SKM-1 treated with dmso at 0.1 percent for 144 hours (cell line): ENCODE results near the gene PLXNA4.

Experiments
- DNase-seq: peaks from one replicate; lab custom pipeline; 2025; ENCODE audit not compliant: unreplicated experiment; lab: John Stamatoyannopoulos, UW

The PLXNA4 gene

GRCh38 chr7:132160611-132161532, 415.4 kb downstream of the PLXNA4 start:
- DNase-seq = no peak

- no peak for DNase-seq
Measured at GRCh38 chr7:132158841-132159240, 417.4 kb downstream of the PLXNA4 start.

GRCh38 chr7:132158166-132158565, 418.1 kb downstream of the PLXNA4 start:
- DNase-seq = no peak

- no peak for DNase-seq
Measured at GRCh38 chr7:132155715-132156114, 420.6 kb downstream of the PLXNA4 start.

- DNase-seq = no peak
Measured at GRCh38 chr7:132154695-132155471, 421.4 kb downstream of the PLXNA4 start.

GRCh38 chr7:132154248-132154647, 422.0 kb downstream of the PLXNA4 start:
- no peak for DNase-seq

- no peak for DNase-seq
Measured at GRCh38 chr7:132152131-132152889, 424.0 kb downstream of the PLXNA4 start.

GRCh38 chr7:132150711-132151110, 425.6 kb downstream of the PLXNA4 start:
- no peak for DNase-seq

GRCh38 chr7:132149436-132150304, 426.6 kb downstream of the PLXNA4 start:
- DNase-seq = no peak

GRCh38 chr7:132148876-132149275, 427.4 kb downstream of the PLXNA4 start:
- DNase-seq = no peak

GRCh38 chr7:132145466-132145865, 430.8 kb downstream of the PLXNA4 start:
- DNase-seq = no peak

GRCh38 chr7:132145063-132145462, 431.2 kb downstream of the PLXNA4 start:
- no peak for DNase-seq

- DNase-seq = no peak
Measured at GRCh38 chr7:132142006-132142405, 434.3 kb downstream of the PLXNA4 start.

GRCh38 chr7:132141109-132141508, 435.2 kb downstream of the PLXNA4 start:
- DNase-seq = no peak

- DNase-seq = no peak
Measured at GRCh38 chr7:132140341-132140740, 435.9 kb downstream of the PLXNA4 start.

GRCh38 chr7:132138817-132139216, 437.5 kb downstream of the PLXNA4 start:
- DNase-seq = no peak

GRCh38 chr7:132137681-132138080, 438.6 kb downstream of the PLXNA4 start:
- no peak for DNase-seq

- no peak for DNase-seq
Measured at GRCh38 chr7:132135746-132136385, 440.4 kb downstream of the PLXNA4 start.

- no peak for DNase-seq
Measured at GRCh38 chr7:132134814-132135445, 441.3 kb downstream of the PLXNA4 start.
